ENCODE measurements around the gene SLC5A2. TPM values are rescaled to one million over a fixed set of nuclear protein-coding genes. Genes with fewer than 3 reads are reported as not detected.
"Not testable (repeated sequence)": the region's sequence is repeated elsewhere in the genome, so short reads cannot be mapped to it uniquely, and the experiment has no call there.

SLC5A2 gene
- total RNA-seq, 2 experiments from 2014 or later: not detected

- no peak overlapping the region for H3K27ac Mint-ChIP-seq
- H3K27me3 Mint-ChIP-seq: peaks cover 7% of the 10 kb centered on the region
- H3K4me3 Mint-ChIP-seq: no peak overlapping the region
Observed at GRCh38 chr16:31522071-31522470, 39.1 kb downstream of the SLC5A2 start.

GRCh38 chr16:31523768-31524167, 40.8 kb downstream of the SLC5A2 start:
- H3K4me1 Mint-ChIP-seq; H3K27ac Mint-ChIP-seq; CTCF ChIA-PET; H3K36me3 Mint-ChIP-seq; H3K9me3 Mint-ChIP-seq (ENCODE audit: low read depth); DNase-seq; ATAC-seq; H3K4me3 Mint-ChIP-seq: not testable (repeated sequence)
- H3K27me3 Mint-ChIP-seq: peaks cover 11% of the 10 kb centered on the region

More at GRCh38 chr16:31522071-31522470, 39.1 kb downstream of the SLC5A2 start:
- no peak for ATAC-seq
- H3K9me3 Mint-ChIP-seq (ENCODE audit: low read depth): no peaks in the 10 kb centered on the region
- CTCF ChIA-PET: no interaction called here
- no peaks in the 10 kb centered on the region for H3K36me3 Mint-ChIP-seq
- no peak for DNase-seq
- H3K4me1 Mint-ChIP-seq: no peaks in the 10 kb centered on the region

- no peaks in the 10 kb centered on the region for H3K36me3 Mint-ChIP-seq
- no peak overlapping the region for H3K27ac Mint-ChIP-seq
- DNase-seq: no peak
- peaks cover 23% of the 10 kb centered on the region for H3K27me3 Mint-ChIP-seq
- ATAC-seq: no peak
- no peak overlapping the region for H3K4me3 Mint-ChIP-seq
- H3K9me3 Mint-ChIP-seq (ENCODE audit: low read depth): no peaks in the 10 kb centered on the region
- CTCF ChIA-PET: no interaction called here
- no peaks in the 10 kb centered on the region for H3K4me1 Mint-ChIP-seq
Observed at GRCh38 chr16:31525113-31525512, 42.2 kb downstream of the SLC5A2 start.

- CTCF ChIA-PET: no interaction called here
- H3K4me1 Mint-ChIP-seq: no peaks in the 10 kb centered on the region
- H3K36me3 Mint-ChIP-seq: no peaks in the 10 kb centered on the region
- no peak within 1 kb of the TSS for H3K27ac Mint-ChIP-seq
- H3K27me3 Mint-ChIP-seq: peaks cover 25% of the 10 kb centered on the region
- H3K4me3 Mint-ChIP-seq: no peak within 1 kb of the TSS
- ATAC-seq (no peak), DNase-seq (peak; percentile 25)
- H3K9me3 Mint-ChIP-seq (ENCODE audit: low read depth): no peaks in the 10 kb centered on the region
Observed at GRCh38 chr16:31527734-31528274, 44.9 kb downstream of the SLC5A2 start, which contains the start of gene AHSP. TSS of gene AHSP (plus strand) at chr16:31527900. CDS start at chr16:31528140, 240 bp downstream.

- H3K36me3 Mint-ChIP-seq: no peaks in the 10 kb centered on the region
- no peaks in the 10 kb centered on the region for H3K9me3 Mint-ChIP-seq (ENCODE audit: low read depth)
- DNase-seq (peak; percentile 18), ATAC-seq (no peak)
- H3K27ac Mint-ChIP-seq: no peak overlapping the region
- no peak overlapping the region for H3K4me3 Mint-ChIP-seq
- peaks cover 25% of the 10 kb centered on the region for H3K27me3 Mint-ChIP-seq
- CTCF ChIA-PET: no interaction called here
- no peaks in the 10 kb centered on the region for H3K4me1 Mint-ChIP-seq
Observed at GRCh38 chr16:31528523-31529107, 45.7 kb downstream of the SLC5A2 start.

GRCh38 chr16:31529108-31529936, 46.4 kb downstream of the SLC5A2 start:
- Mint-ChIP-seq H3K4me3 (no peak overlapping the region), H3K36me3 (no peaks in the 10 kb centered on the region), H3K27ac (no peak overlapping the region), H3K27me3 (peaks cover 28% of the 10 kb centered on the region), H3K9me3 (ENCODE audit: low read depth) (no peaks in the 10 kb centered on the region), H3K4me1 (no peaks in the 10 kb centered on the region)
- CTCF ChIA-PET: no interaction called here
- ATAC-seq (no peak), DNase-seq (no peak)

GRCh38 chr16:31529937-31530312, 47.0 kb downstream of the SLC5A2 start:
- CTCF ChIA-PET: no interaction called here
- Mint-ChIP-seq H3K4me1 (no peaks in the 10 kb centered on the region), H3K27me3 (peaks cover 31% of the 10 kb centered on the region), H3K36me3 (no peaks in the 10 kb centered on the region), H3K27ac (no peak overlapping the region), H3K4me3 (no peak overlapping the region), H3K9me3 (ENCODE audit: low read depth) (no peaks in the 10 kb centered on the region)
- DNase-seq (peak; percentile 33), ATAC-seq (no peak)

- Mint-ChIP-seq H3K27me3 (peaks cover 34% of the 10 kb centered on the region), H3K27ac (no peak overlapping the region), H3K4me3 (no peak overlapping the region), H3K9me3 (ENCODE audit: low read depth) (no peaks in the 10 kb centered on the region), H3K4me1 (no peaks in the 10 kb centered on the region), H3K36me3 (no peaks in the 10 kb centered on the region)
- DNase-seq (peak; percentile 5), ATAC-seq (no peak)
- CTCF ChIA-PET: no interaction called here
Observed at GRCh38 chr16:31530405-31530804, 47.5 kb downstream of the SLC5A2 start.

- no peak for ATAC-seq
- Mint-ChIP-seq H3K9me3 (ENCODE audit: low read depth) (no peaks in the 10 kb centered on the region), H3K27me3 (peaks cover 39% of the 10 kb centered on the region), H3K27ac (no peak overlapping the region), H3K36me3 (no peaks in the 10 kb centered on the region), H3K4me3 (no peak overlapping the region), H3K4me1 (no peaks in the 10 kb centered on the region)
- CTCF ChIA-PET: no interaction called here
- DNase-seq: no peak
Observed at GRCh38 chr16:31531096-31531495, 48.2 kb downstream of the SLC5A2 start.

GRCh38 chr16:31532120-31532519, 49.2 kb downstream of the SLC5A2 start:
- Mint-ChIP-seq H3K4me1 (no peaks in the 10 kb centered on the region), H3K27me3 (peaks cover 43% of the 10 kb centered on the region), H3K4me3 (no peak overlapping the region), H3K9me3 (ENCODE audit: low read depth) (no peaks in the 10 kb centered on the region), H3K27ac (no peak overlapping the region), H3K36me3 (no peaks in the 10 kb centered on the region)
- ATAC-seq (no peak), DNase-seq (no peak)
- CTCF ChIA-PET: no interaction called here

GRCh38 chr16:31532896-31533295, 50.0 kb downstream of the SLC5A2 start:
- Mint-ChIP-seq H3K27me3 (peaks cover 44% of the 10 kb centered on the region), H3K4me1 (no peaks in the 10 kb centered on the region), H3K36me3 (peaks cover 3% of the 10 kb centered on the region), H3K27ac (no peak overlapping the region), H3K9me3 (ENCODE audit: low read depth) (no peaks in the 10 kb centered on the region), H3K4me3 (no peak overlapping the region)
- CTCF ChIA-PET: no interaction called here
- DNase-seq (no peak), ATAC-seq (no peak)

GRCh38 chr16:31535737-31536136, 52.8 kb downstream of the SLC5A2 start:
- Mint-ChIP-seq H3K4me3 (no peak overlapping the region), H3K27ac (no peak overlapping the region), H3K27me3 (peaks cover 34% of the 10 kb centered on the region), H3K36me3 (peaks cover 3% of the 10 kb centered on the region), H3K4me1 (no peaks in the 10 kb centered on the region), H3K9me3 (ENCODE audit: low read depth) (peaks cover 3% of the 10 kb centered on the region)
- CTCF ChIA-PET: no interaction called here
- DNase-seq: no peak
- ATAC-seq: no peak

GRCh38 chr16:31536804-31537361, 54.0 kb downstream of the SLC5A2 start:
- ATAC-seq (no peak), DNase-seq (no peak)
- CTCF ChIA-PET: no interaction called here
- no peaks in the 10 kb centered on the region for H3K4me1 Mint-ChIP-seq
- peaks cover 3% of the 10 kb centered on the region for H3K36me3 Mint-ChIP-seq
- peaks cover 34% of the 10 kb centered on the region for H3K27me3 Mint-ChIP-seq
- H3K27ac Mint-ChIP-seq: no peak overlapping the region
- H3K4me3 Mint-ChIP-seq: no peak overlapping the region
- peaks cover 3% of the 10 kb centered on the region for H3K9me3 Mint-ChIP-seq (ENCODE audit: low read depth)

Data from activated CD8-positive, alpha-beta memory T cell treated with anti-CD3 and anti-CD28 coated beads, Interleukin-2, amount 10 ng/mL, durations not matched to agents 7 days and 5 days (primary cell).